Activated B cell treated with CpG ODN at 0.5 μM for 24 hours (primary cell): ENCODE measurements around the gene SOST. TPM values are rescaled to one million over a fixed set of nuclear protein-coding genes. Genes with fewer than 3 reads are reported as not detected.

Experiments used
- ATAC-seq: fragments of 200-7000 bp; cut with Tn5 transposase; one replicate; pipeline ENCODE4 v1.10.0; 2021; ENCODE audit warnings: low read depth, mild to moderate bottlenecking, moderate library complexity
- CTCF ChIA-PET: fragments of 350-600 bp; sonication (Branson Sonifier 250); formaldehyde crosslinking; loops from one replicate; lab custom pipeline; 2021; ENCODE audit warnings: antibody characterized with exemption; lab: Charles Lee
- POLR2A ChIA-PET: fragments of 350-600 bp; sonication (Branson Sonifier 250); formaldehyde crosslinking; loops from one replicate; lab custom pipeline; 2021; ENCODE audit warnings: antibody characterized with exemption; lab: Charles Lee
- DNase-seq: peaks from one replicate; pipeline ENCODE4 v3.0.0; 2022
- H3K27ac Mint-ChIP-seq: one replicate; pipeline ENCODE4 v1.8.0; 2020; ENCODE audit warnings: mixed read lengths
- H3K27me3 Mint-ChIP-seq: one replicate; pipeline ENCODE4 v1.8.0; 2021; ENCODE audit warnings: mixed read lengths
- H3K36me3 Mint-ChIP-seq: one replicate; pipeline ENCODE4 v1.8.0; 2021; ENCODE audit warnings: low read depth, mixed read lengths
- H3K4me1 Mint-ChIP-seq: one replicate; pipeline ENCODE4 v1.8.0; 2021; ENCODE audit warnings: mixed read lengths
- H3K4me3 Mint-ChIP-seq: one replicate; pipeline ENCODE4 v1.8.0; 2020; ENCODE audit warnings: mild to moderate bottlenecking, mixed read lengths
- H3K9me3 Mint-ChIP-seq: one replicate; pipeline ENCODE4 v1.8.0; 2020; ENCODE audit warnings: mixed read lengths
- CTCF ChIP-seq: fragments of 200-600 bp; IDR thresholded peaks from one replicate; pipeline ENCODE4 v1.8.0; 2022; ENCODE audit warnings: antibody characterized with exemption, mild to moderate bottlenecking
- intact Hi-C: fragments of 100-400 bp; cut with micrococcal nuclease; formaldehyde crosslinking; loops from one replicate; pipeline ENCODE4 v1.15.1; 2024
- total RNA-seq: library from RNA; stranded (reverse); gene quantifications from 2 replicates; pipeline ENCODE4 v1.2.3, GENCODE V29; 2022

Gene SOST
- total RNA-seq, 1 donor from 2014 or later = not detected

DNA sequence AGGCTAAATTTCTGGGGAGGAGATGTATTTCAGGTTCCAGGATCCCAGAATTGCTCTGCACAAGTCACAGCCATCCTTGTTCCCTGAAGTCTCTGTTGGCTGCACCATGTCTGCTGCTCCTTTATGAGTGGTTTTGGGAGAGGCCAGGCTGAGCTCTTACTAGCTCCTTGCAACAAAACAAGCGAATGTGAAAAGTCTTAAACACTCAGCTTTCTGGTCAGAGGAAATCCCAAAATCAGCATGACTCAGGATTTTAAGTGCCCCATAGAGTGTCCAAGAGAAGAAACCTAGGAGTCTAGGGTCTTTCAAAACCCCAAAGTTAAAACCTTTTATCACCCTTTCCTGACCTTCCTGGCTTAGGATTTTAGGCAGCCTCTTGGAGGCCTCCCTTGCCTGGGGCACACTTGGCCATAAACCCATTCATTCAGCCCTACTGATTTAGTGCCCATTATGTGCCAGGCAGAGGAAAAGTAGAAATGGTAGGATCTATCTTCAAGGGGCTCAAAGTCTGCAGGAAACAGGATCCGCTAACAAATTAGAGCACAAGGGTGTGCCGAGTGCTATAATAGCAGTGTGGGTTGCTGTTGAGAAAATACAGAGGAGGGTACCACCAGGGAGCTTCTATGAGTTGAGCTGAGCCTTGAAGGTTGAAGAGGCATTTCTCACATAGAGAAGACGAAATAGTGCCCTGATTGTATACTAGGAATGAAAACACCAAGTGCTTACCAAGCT is 36.9 kb downstream of the SOST start:
- ATAC-seq = no peak
- CTCF ChIA-PET = interaction anchor here (1.4 kb wide), 1 partner anchor 38 kb away, joined by 3 read pairs; no protein-coding TSS in a partner anchor
- peak overlapping the region; percentile 98 for H3K4me3 Mint-ChIP-seq
- peaks cover 3% of the 10 kb centered on the region for H3K36me3 Mint-ChIP-seq
- peak overlapping the region; percentile 70 for H3K27ac Mint-ChIP-seq
- H3K4me1 Mint-ChIP-seq = peaks cover 17% of the 10 kb centered on the region
- POLR2A ChIA-PET = interaction anchor here (0.6 to 0.7 kb wide), 3 partner anchors 12 to 1075 kb away, joined by 3 to 9 read pairs (median 8); no protein-coding TSS in a partner anchor
- H3K9me3 Mint-ChIP-seq = no peaks in the 10 kb centered on the region
- intact Hi-C loops = no loop called here
- peaks cover under 1% of the 10 kb centered on the region for H3K27me3 Mint-ChIP-seq
- TF ChIP-seq CTCF = no peak
- DNase-seq = no peak

GRCh38 chr17:43720311-43721060 is 38.1 kb downstream of the SOST start:
- TF ChIP-seq CTCF = no peak
- peak overlapping the region; percentile 97 for H3K27ac Mint-ChIP-seq
- H3K9me3 Mint-ChIP-seq = no peaks in the 10 kb centered on the region
- intact Hi-C loops = no loop called here
- H3K36me3 Mint-ChIP-seq = peaks cover 3% of the 10 kb centered on the region
- H3K4me1 Mint-ChIP-seq = peaks cover 17% of the 10 kb centered on the region
- DNase-seq = peak; percentile 70
- H3K4me3 Mint-ChIP-seq = peak overlapping the region; percentile 98
- POLR2A ChIA-PET = interaction anchor here (0.6 to 0.8 kb wide), 4 partner anchors 13 to 1074 kb away, joined by 3 to 9 read pairs (median 6); no protein-coding TSS in a partner anchor
- peak; percentile 90 for ATAC-seq
- peaks cover 7% of the 10 kb centered on the region for H3K27me3 Mint-ChIP-seq
- CTCF ChIA-PET = no interaction called here

- DNase-seq (no peak), ATAC-seq (no peak)
- Mint-ChIP-seq H3K9me3 (no peaks in the 10 kb centered on the region), H3K27me3 (peaks cover 13% of the 10 kb centered on the region), H3K36me3 (peaks cover 3% of the 10 kb centered on the region), H3K4me1 (peaks cover 17% of the 10 kb centered on the region), H3K4me3 (peak overlapping the region; percentile 98), H3K27ac (peak overlapping the region; percentile 97)
- intact Hi-C loops = no loop called here
- ChIA-PET CTCF (no interaction called here), POLR2A (interaction anchor here (0.8 kb wide), 1 partner anchor 54 kb away, joined by 3 read pairs; no protein-coding TSS in a partner anchor)
- TF ChIP-seq CTCF = no peak
These were observed 39.0 kb downstream of the SOST start for GRCh38 chr17:43719578-43719977.

DNA sequence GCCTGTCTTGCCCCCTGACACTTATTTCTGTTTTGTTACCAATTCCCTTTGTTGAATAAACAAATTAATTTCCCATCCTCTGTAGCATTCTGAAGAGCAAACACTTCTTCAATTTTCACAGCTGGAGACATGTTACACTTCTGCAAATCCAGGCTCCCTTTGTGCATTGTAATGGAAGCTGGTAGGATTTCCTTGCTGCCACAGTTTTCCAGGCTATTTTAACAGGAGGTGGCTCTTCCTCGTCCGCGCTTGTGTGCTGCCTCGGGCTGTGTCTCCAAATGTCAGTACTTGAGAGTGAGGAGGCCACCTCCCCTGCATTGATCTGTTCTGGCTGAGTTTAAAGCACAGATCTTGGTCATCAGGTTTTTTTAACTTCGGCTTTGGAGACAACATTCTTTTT is 40.0 kb downstream of the SOST start:
- H3K27me3 Mint-ChIP-seq = peaks cover 20% of the 10 kb centered on the region
- DNase-seq (no peak), ATAC-seq (no peak)
- no peaks in the 10 kb centered on the region for H3K9me3 Mint-ChIP-seq
- no peak overlapping the region for H3K4me3 Mint-ChIP-seq
- intact Hi-C loops = no loop called here
- peaks cover 3% of the 10 kb centered on the region for H3K36me3 Mint-ChIP-seq
- peaks cover 23% of the 10 kb centered on the region for H3K4me1 Mint-ChIP-seq
- ChIA-PET CTCF (no interaction called here), POLR2A (no interaction called here)
- TF ChIP-seq CTCF = no peak
- no peak overlapping the region for H3K27ac Mint-ChIP-seq

DNA sequence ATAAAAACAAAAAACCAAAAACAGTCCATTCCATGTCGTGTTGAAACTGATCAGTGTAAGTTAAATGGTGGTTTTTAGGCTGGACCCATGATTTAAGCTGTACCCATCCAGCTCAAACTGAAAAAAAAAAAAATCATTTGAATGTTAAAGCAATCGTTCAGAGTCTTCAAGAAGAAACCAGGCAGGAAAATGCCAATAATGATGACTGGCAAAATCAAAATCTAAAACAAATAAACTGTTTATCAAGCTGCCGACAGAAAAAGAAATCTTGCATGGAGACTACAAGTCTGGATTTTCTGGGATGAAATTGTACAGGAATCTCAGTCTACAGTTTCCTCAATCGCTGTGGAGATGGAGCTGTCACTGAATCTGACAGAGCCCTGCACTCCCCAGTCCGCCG is 40.7 kb downstream of the SOST start:
- Mint-ChIP-seq H3K4me1 (peaks cover 28% of the 10 kb centered on the region), H3K9me3 (no peaks in the 10 kb centered on the region), H3K27me3 (peaks cover 25% of the 10 kb centered on the region), H3K36me3 (peaks cover 3% of the 10 kb centered on the region), H3K4me3 (no peak overlapping the region), H3K27ac (no peak overlapping the region)
- ChIA-PET CTCF (interaction anchor here (0.6 kb wide), 1 partner anchor 43 kb away, joined by 3 read pairs; no protein-coding TSS in a partner anchor), POLR2A (no interaction called here)
- no peak for DNase-seq
- TF ChIP-seq CTCF = no peak
- ATAC-seq = no peak
- intact Hi-C loops = no loop called here
